ENCODE results near the gene SFSWAP. TPM values are rescaled to one million over a fixed set of nuclear protein-coding genes. Genes with fewer than 3 reads are reported as not detected.
A peak's percentile ranks its signal among the peaks of the same experiment; 100 is the strongest.

The SFSWAP gene
- total and polyA plus RNA-seq, 2 of the 8 experiments (the other 6 are each of a cell fraction or from before 2014, with no cell fraction given), result 36.5 to 49.5 TPM

DNA sequence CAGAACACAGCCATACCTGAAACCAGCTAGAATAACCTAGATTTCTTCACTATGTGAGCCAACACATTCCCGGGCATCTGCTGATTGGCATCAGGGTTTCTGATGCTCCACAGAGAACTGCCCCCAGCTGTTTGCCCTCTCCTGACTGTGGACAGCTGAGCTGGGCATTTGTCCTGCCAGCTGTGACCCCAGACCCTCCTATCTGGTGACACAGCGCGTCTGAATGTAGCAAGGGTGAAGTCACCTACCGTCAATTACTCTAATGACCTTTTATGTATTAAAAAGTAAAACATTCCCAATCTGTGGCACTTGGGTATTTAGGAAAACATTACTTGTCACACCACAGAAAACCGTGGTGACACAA, 29.7 kb upstream of the SFSWAP start:
- no peaks in the 10 kb centered on the region for H3K36me3 ChIP-seq (ENCODE audit: control insufficient read depth in 2 of 4, insufficient read depth in 4 of 4, low read length in 3 of 4)
- no peaks in the 10 kb centered on the region for H3K27me3 ChIP-seq (replicated peaks in 1 of 4; ENCODE audit: control insufficient read depth in 3 of 4, extremely low read depth in 1 of 4, insufficient read depth in 3 of 4, low read length in 3 of 4)
- no peak overlapping the region for H3K4me2 ChIP-seq (ENCODE audit: insufficient read depth in 1 of 2, low read depth in 2 of 2, low read length in 2 of 2)
- H2AFZ ChIP-seq (ENCODE audit: low read length), result no peak overlapping the region
- H3K23ac ChIP-seq (ENCODE audit: insufficient read length), result no peak overlapping the region
- no peak overlapping the region for H2BK20ac ChIP-seq (ENCODE audit: low read length)
- H2BK5ac ChIP-seq (ENCODE audit: low read depth, low read length), result no peak overlapping the region
- peak overlapping the region; percentile 90; the same call in 1 of the 2 replicates for H2BK12ac ChIP-seq (ENCODE audit: low read depth, low read length)
- no peak overlapping the region for H2BK120ac ChIP-seq (replicated peaks; ENCODE audit: low read depth, low read length)
- no peaks in the 10 kb centered on the region for H4K20me1 ChIP-seq (replicated peaks in 1 of 2; ENCODE audit: control insufficient read depth in 1 of 2, insufficient read depth in 2 of 2, low read length in 2 of 2)
- no peak overlapping the region; the same call in 1 of the 2 replicates for H3K18ac ChIP-seq (ENCODE audit: extremely low read depth, low read length)
- POLR2A ChIA-PET (ENCODE audit: partially characterized antibody), result no interaction called here
- H4K8ac ChIP-seq (ENCODE audit: extremely low read depth, insufficient read depth, low read length), result no peak overlapping the region
- H3K4ac ChIP-seq (replicated peaks; ENCODE audit: insufficient read length, low read depth, low read length), result no peak overlapping the region
- peaks cover 8% of the 10 kb centered on the region for H3K23me2 ChIP-seq (ENCODE audit: low read depth, low read length)
- no peak overlapping the region for H3K4me3 ChIP-seq (ENCODE audit: extremely low read depth in 1 of 4, insufficient read depth in 2 of 4, low read depth in 3 of 4, low read length in 4 of 4)
- H3K56ac ChIP-seq (replicated peaks; ENCODE audit: insufficient read length, low read depth, low read length), result no peak overlapping the region
- FAIRE-seq (no peak), DNase-seq (ENCODE audit: low read depth in 1 of 2, low spot score in 2 of 2) (no peak)
- TF ChIP-seq RNF2 (IDR thresholded peaks at IDR 0.05; ENCODE audit: borderline replicate concordance, low read depth, low read length, missing control alignments, poor library complexity, severe bottlenecking), result no peak
- no peak for TF ChIP-seq TCF12 (IDR thresholded peaks at IDR 0.05; ENCODE audit: low read depth, low read length)
- no peak for TF ChIP-seq KDM4A (IDR thresholded peaks at IDR 0.05; ENCODE audit: low read depth, low read length, severe bottlenecking)
- TF ChIP-seq EP300 (IDR thresholded peaks at IDR 0.05; ENCODE audit: borderline replicate concordance in 1 of 2, low read depth in 2 of 2, low read length in 2 of 2), result no peak
- no peak for TF ChIP-seq JUND (IDR thresholded peaks at IDR 0.05; ENCODE audit: low read length)
- TF ChIP-seq BCL11A (IDR thresholded peaks at IDR 0.05; ENCODE audit: low read depth in 2 of 2, low read length in 2 of 2), result no peak
- no peak for TF ChIP-seq CHD1 (IDR thresholded peaks at IDR 0.05; ENCODE audit: low read depth, low read length)
- no peak for TF ChIP-seq FOSL1 (IDR thresholded peaks at IDR 0.05; ENCODE audit: insufficient read depth, low read depth, low read length)
- TF ChIP-seq SP4 (IDR thresholded peaks at IDR 0.05; ENCODE audit: low read length), result no peak
- TF ChIP-seq CTBP2 (IDR thresholded peaks at IDR 0.05; ENCODE audit: borderline replicate concordance, insufficient read depth, insufficient read length, low read length), result no peak
- TF ChIP-seq BRCA1 (IDR thresholded peaks at IDR 0.05; ENCODE audit: low read depth, low read length), result no peak
- TF ChIP-seq CBX5 (IDR thresholded peaks at IDR 0.05; ENCODE audit: low read depth, low read length), result no peak
- no peak overlapping the region for H3K27ac ChIP-seq (ENCODE audit: low read depth, low read length)
- no peak overlapping the region for H2BK15ac ChIP-seq (ENCODE audit: low read length)
- CTCF ChIA-PET (ENCODE audit: partially characterized antibody), result interaction anchor here (1.1 kb wide), 1 partner anchor 71 kb away, joined by 3 read pairs; no protein-coding TSS in a partner anchor
- peaks cover 0 to 12% (median 7%) of the 10 kb centered on the region in 4 experiments; a peak in 5 of 7 replicates for H3K4me1 ChIP-seq (replicated peaks in 1 of 4; ENCODE audit: control insufficient read depth in 3 of 4, insufficient read depth in 4 of 4, low read length in 3 of 4)
- H3K79me2 ChIP-seq (ENCODE audit: control insufficient read depth in 1 of 2, insufficient read depth in 2 of 2, low read length in 2 of 2), result no peaks in the 10 kb centered on the region
- no peak overlapping the region for H2AK5ac ChIP-seq (ENCODE audit: low read depth, low read length)
- no peak overlapping the region for H3K9ac ChIP-seq (replicated peaks in 1 of 4; ENCODE audit: extremely low read depth in 1 of 4, low read depth in 3 of 4, low read length in 3 of 4)
- WGBS, 2 experiments (ENCODE audit: extremely low coverage in 1 of 2, insufficient coverage in 1 of 2, insufficient read length in 1 of 2, insufficient replicate concordance in 2 of 2, low coverage in 1 of 2, low lambda C conversion rate in 2 of 2, missing lambda C conversion rate in 1 of 2), result 93% methylated on average over 5 of the region's 5 CpGs; no CpG with 5 or more reads in 1 of the 2 experiments
- H4K91ac ChIP-seq (replicated peaks; ENCODE audit: insufficient read length, low read length), result no peak overlapping the region
- H3K9me3 ChIP-seq (ENCODE audit: insufficient read depth in 2 of 2, low read depth in 1 of 2, low read length in 1 of 2), result no peaks in the 10 kb centered on the region
- H4K5ac ChIP-seq (ENCODE audit: insufficient read length, low read depth, low read length), result no peak overlapping the region
- no peaks in the 10 kb centered on the region; the same call in 1 of the 2 replicates for H3K79me1 ChIP-seq (ENCODE audit: low read depth, low read length)
- no peak overlapping the region for H3K14ac ChIP-seq (ENCODE audit: insufficient read length)
